ENCODE data around the gene ZNF701.

- TF ChIP-seq ZNF274 (IDR thresholded peaks at IDR 0.05; ENCODE audit: low read depth, low read length) (no peak), YY1 (IDR thresholded peaks at IDR 0.05; ENCODE audit: insufficient read depth, insufficient read length) (no peak), SUZ12 (IDR thresholded peaks at IDR 0.05; ENCODE audit: extremely low read depth, insufficient read depth, insufficient read length) (no peak)
Observed at GRCh38 chr19:52541608-52542007, 28.5 kb upstream of the ZNF701 start.
